Measurements from ENCODE around the gene HOXA2.

The HOXA2 gene

GRCh38 chr7:27071622-27072390 is 30.7 kb downstream of the HOXA2 start:
- no peak for DNase-seq

- no peak for DNase-seq
Observed at GRCh38 chr7:27068259-27068658, 34.2 kb downstream of the HOXA2 start.

DNA sequence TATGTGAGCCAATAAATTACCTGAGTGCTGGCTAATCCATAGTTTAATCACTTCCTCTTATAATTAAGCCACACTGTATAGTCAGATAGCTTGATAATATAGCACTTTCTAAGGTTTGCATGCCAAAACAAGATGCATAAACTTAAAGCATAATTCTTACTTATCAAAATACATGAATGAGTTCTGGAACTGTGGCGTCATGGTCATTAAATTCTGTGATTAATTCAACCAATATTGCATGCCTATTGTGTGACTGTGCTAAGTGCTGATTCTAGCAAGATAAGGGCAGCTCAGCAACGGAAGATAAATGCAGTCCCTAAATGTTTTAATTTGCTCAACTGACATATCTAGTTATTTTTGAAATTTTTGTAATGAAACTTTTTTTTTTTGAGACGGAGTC is 36.3 kb downstream of the HOXA2 start:
- no peak for DNase-seq

- no peak for DNase-seq
Observed at GRCh38 chr7:27065709-27066108, 36.8 kb downstream of the HOXA2 start.

GRCh38 chr7:27064661-27065060 is 37.8 kb downstream of the HOXA2 start:
- no peak for DNase-seq

DNA sequence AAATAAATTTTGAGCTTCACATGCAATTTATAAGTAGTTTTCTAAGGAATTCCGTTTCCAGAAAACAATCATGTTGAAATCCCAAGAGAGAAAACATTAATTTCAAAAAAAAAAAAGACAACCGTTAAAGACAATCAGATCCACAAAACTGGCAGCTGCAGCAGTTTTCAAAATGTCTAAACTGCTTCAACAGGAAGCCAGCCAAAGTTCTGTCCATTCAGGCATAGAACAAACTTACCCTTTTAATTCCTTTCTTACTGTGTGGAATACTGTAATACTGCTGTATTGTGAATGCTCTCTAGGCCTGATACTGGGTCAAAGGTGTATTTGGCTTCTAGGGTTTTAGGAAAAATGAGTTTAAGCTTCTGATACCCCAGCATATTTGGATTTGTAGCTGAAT is 38.3 kb downstream of the HOXA2 start:
- DNase-seq: no peak

- no peak for DNase-seq
Observed at GRCh38 chr7:27062946-27063345, 39.5 kb downstream of the HOXA2 start.

DNA sequence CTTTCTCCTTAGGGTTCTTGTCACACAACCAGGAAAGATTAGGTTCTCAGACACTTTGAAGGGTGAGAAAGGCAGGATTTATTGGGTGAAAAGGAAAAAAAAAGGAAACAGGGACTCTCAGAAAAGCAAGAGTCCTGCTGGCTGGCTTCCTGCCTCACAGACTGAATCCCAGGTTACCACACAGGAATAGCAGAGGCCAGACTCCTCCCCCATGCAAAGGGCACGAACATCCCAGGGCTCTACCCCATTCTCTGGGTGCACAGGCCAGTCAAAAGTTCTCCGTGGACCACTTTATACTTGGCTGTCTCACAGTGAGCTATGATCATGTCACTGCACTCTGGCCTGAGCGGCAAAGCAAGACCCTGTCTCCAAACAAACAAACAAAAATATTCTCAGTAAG is 49.3 kb downstream of the HOXA2 start:
- no peak for DNase-seq

DNA sequence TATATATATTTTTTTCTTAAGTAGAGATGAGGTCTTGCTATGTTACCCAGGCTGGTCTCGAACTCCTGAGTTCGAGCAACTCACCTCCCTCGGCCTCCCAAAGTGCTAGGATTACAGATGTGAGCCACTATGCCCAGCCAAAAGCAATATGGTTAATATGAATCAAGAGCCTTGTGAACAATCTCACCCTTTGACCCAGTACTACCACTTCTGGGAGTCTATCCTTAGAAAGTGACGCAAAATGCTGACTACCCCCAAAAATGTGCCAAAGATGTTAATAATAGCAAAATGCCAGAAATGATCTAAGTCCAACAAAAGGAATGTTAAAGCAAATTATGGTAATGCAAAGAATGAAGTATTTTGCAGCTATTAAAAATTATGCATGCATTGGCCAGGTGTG is 51.0 kb downstream of the HOXA2 start:
- no peak for DNase-seq
